ENCODE measurements around the gene MAML3.

DNA sequence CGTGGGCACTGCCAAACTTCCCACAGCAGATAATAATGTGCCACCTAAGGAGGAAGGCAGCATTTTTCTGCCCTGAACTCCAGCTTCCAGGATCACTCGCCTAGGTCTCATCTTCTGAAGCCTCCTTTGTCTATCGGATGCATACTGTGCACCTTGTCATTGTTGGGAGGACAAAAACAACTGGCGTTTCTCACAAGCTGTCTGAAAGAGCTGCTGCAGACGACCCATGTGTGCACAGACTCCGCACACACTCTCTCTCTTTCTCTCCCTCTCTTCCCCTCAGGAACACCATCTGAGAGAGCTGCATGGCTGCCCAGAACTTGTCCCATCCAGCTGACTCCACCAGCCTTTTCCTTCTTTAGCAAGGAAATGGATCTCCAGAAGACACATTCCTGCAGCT is 83.0 kb downstream of the MAML3 start:
- TF ChIP-seq EP300 (IDR thresholded peaks at IDR 0.05; ENCODE audit: low read depth): no peak
- TF ChIP-seq, protein P1, sequence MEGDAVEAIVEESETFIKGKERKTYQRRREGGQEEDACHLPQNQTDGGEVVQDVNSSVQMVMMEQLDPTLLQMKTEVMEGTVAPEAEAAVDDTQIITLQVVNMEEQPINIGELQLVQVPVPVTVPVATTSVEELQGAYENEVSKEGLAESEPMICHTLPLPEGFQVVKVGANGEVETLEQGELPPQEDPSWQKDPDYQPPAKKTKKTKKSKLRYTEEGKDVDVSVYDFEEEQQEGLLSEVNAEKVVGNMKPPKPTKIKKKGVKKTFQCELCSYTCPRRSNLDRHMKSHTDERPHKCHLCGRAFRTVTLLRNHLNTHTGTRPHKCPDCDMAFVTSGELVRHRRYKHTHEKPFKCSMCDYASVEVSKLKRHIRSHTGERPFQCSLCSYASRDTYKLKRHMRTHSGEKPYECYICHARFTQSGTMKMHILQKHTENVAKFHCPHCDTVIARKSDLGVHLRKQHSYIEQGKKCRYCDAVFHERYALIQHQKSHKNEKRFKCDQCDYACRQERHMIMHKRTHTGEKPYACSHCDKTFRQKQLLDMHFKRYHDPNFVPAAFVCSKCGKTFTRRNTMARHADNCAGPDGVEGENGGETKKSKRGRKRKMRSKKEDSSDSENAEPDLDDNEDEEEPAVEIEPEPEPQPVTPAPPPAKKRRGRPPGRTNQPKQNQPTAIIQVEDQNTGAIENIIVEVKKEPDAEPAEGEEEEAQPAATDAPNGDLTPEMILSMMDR (IDR thresholded peaks at IDR 0.05): no peak
- no peak for TF ChIP-seq POLR2A (IDR thresholded peaks at IDR 0.05)
- TF ChIP-seq POLR2AphosphoS5 (IDR thresholded peaks at IDR 0.05): no peak

All from transverse colon (tissue), 4 donors.